GM21529 (cell line): Measurements from ENCODE around the gene LIX1L.

ENCODE experiments used
- ATAC-seq: cut with Tn5 transposase; IDR thresholded peaks from one replicate; pipeline ENCODE4 v1.9.1; 2021; ENCODE audit not compliant: unreplicated experiment

Gene LIX1L

GRCh38 chr1:145963265-145964019 is 5.6 kb upstream of the LIX1L start:
- no peak for ATAC-seq

- no peak for ATAC-seq
Measured at GRCh38 chr1:145962157-145963102, 4.6 kb upstream of the LIX1L start.

- ATAC-seq = no peak
Measured at GRCh38 chr1:145961425-145962156, 3.8 kb upstream of the LIX1L start.

- ATAC-seq = no peak
Measured at GRCh38 chr1:145961109-145961424, 3.2 kb upstream of the LIX1L start.

GRCh38 chr1:145960468-145961108 is 2.8 kb upstream of the LIX1L start:
- ATAC-seq = no peak

GRCh38 chr1:145959957-145960467 is 2.2 kb upstream of the LIX1L start:
- no peak for ATAC-seq

GRCh38 chr1:145959333-145959732 is 1.5 kb upstream of the LIX1L start:
- ATAC-seq = no peak

- ATAC-seq = no peak
Measured at GRCh38 chr1:145958734-145959133, 917 bp upstream of the LIX1L start.

- ATAC-seq = no peak
Measured at GRCh38 chr1:145956781-145957442, 905 bp downstream of the LIX1L start.

- ATAC-seq = no peak
Measured at GRCh38 chr1:145956361-145956760, 1.5 kb downstream of the LIX1L start.

GRCh38 chr1:145955436-145955835 is 2.4 kb downstream of the LIX1L start:
- no peak for ATAC-seq

GRCh38 chr1:145953861-145954260 is 4.0 kb downstream of the LIX1L start:
- ATAC-seq = no peak

- no peak for ATAC-seq
Measured at GRCh38 chr1:145952903-145953302, 4.9 kb downstream of the LIX1L start.

- no peak for ATAC-seq
Measured at GRCh38 chr1:145951526-145951925, 6.3 kb downstream of the LIX1L start.

- ATAC-seq = no peak
Measured at GRCh38 chr1:145949219-145949618, 8.6 kb downstream of the LIX1L start.

GRCh38 chr1:145947551-145947950 is 10.3 kb downstream of the LIX1L start:
- ATAC-seq = no peak

GRCh38 chr1:145946477-145946986 is 11.3 kb downstream of the LIX1L start:
- no peak for ATAC-seq

GRCh38 chr1:145944532-145944931 is 13.3 kb downstream of the LIX1L start:
- no peak for ATAC-seq

GRCh38 chr1:145942871-145943270 is 14.9 kb downstream of the LIX1L start:
- ATAC-seq = no peak

GRCh38 chr1:145942405-145942804 is 15.4 kb downstream of the LIX1L start:
- no peak for ATAC-seq
